ENCODE data around the gene ADCYAP1.

- no peak for TF ChIP-seq CTCF (IDR thresholded peaks at IDR 0.05)
- no peak for TF ChIP-seq POLR2A (IDR thresholded peaks at IDR 0.05)
Observed at GRCh38 chr18:933082-933481, 28.4 kb downstream of the ADCYAP1 start.

All from heart left ventricle (tissue), 13 donors.